HepG2 (cell line): ENCODE measurements around the gene PLK3. TPM values are rescaled to one million over a fixed set of nuclear protein-coding genes. Genes with fewer than 3 reads are reported as not detected.

Source experiments
- ATF5 ChIP-seq: sonication (generic); formaldehyde crosslinking; IDR thresholded peaks from 2 replicates; pipeline ENCODE4 v1.4.0; 2020; ENCODE audit warnings: mild to moderate bottlenecking, low read depth, missing genetic modification reagents
- EED ChIP-seq: sonication (generic); formaldehyde crosslinking; IDR thresholded peaks from 2 replicates; pipeline ENCODE4 v1.5.0; 2020; ENCODE audit warnings: mild to moderate bottlenecking, missing genetic modification reagents
- FOSL1 ChIP-seq: sonication (generic); formaldehyde crosslinking; IDR thresholded peaks from 2 replicates; pipeline ENCODE4 v1.9.0; 2021; ENCODE audit warnings: missing genetic modification reagents, borderline replicate concordance
- KLF15 ChIP-seq: sonication (generic); formaldehyde crosslinking; IDR thresholded peaks from 2 replicates; pipeline ENCODE4 v1.8.1; 2023; ENCODE audit warnings: borderline replicate concordance, mild to moderate bottlenecking, inconsistent platforms, missing genetic modification reagents, mixed read lengths
- MNT ChIP-seq: fragments of 450-650 bp; IDR thresholded peaks from 2 replicates; pipeline ENCODE4 v1.6.1; 2016
- NR2F2 ChIP-seq: IDR thresholded peaks from 2 replicates; pipeline ENCODE4 v1.6.1; 2012; ENCODE audit warnings: low read depth, inconsistent platforms, borderline replicate concordance
- NR2F6 ChIP-seq, 2 experiments: IDR thresholded peaks; 2 replicates each; pipeline ENCODE4 v1.6.1; 2016; ENCODE audit warnings: antibody characterized with exemption in 1 of 2, mild to moderate bottlenecking in 1 of 2
- PRPF4 ChIP-seq: fragments of 200-400 bp; formaldehyde crosslinking; IDR thresholded peaks from 2 replicates; pipeline ENCODE4 v1.6.1; 2016; ENCODE audit warnings: low read length, low read depth; ENCODE audit not compliant: poor library complexity, severe bottlenecking
- SALL2 ChIP-seq: sonication (generic); formaldehyde crosslinking; IDR thresholded peaks from 2 replicates; pipeline ENCODE4 v1.8.1; 2023; ENCODE audit warnings: mild to moderate bottlenecking, missing genetic modification reagents, inconsistent platforms
- SRY ChIP-seq: sonication (generic); formaldehyde crosslinking; IDR thresholded peaks from 2 replicates; pipeline ENCODE4 v1.8.0; 2022; ENCODE audit warnings: mild to moderate bottlenecking, missing genetic modification reagents
- TEAD2 ChIP-seq: sonication (generic); formaldehyde crosslinking; IDR thresholded peaks from 2 replicates; pipeline ENCODE4 v1.9.0; 2021; ENCODE audit warnings: missing genetic modification reagents
- ZBTB26 ChIP-seq: IDR thresholded peaks from 2 replicates; pipeline ENCODE4 v1.6.1; 2016; ENCODE audit warnings: missing compliant biosample characterization, missing genetic modification reagents, borderline replicate concordance
- ZBTB38 ChIP-seq: sonication (generic); formaldehyde crosslinking; IDR thresholded peaks from 2 replicates; pipeline ENCODE4 v1.5.1; 2020; ENCODE audit warnings: mild to moderate bottlenecking, missing genetic modification reagents
- ZFP36L1 ChIP-seq: sonication (generic); formaldehyde crosslinking; IDR thresholded peaks from 2 replicates; pipeline ENCODE4 v1.8.0; 2022; ENCODE audit warnings: mild to moderate bottlenecking, missing genetic modification reagents, moderate library complexity
- ZNF446 ChIP-seq: sonication (generic); formaldehyde crosslinking; IDR thresholded peaks from 2 replicates; pipeline ENCODE4 v1.5.0; 2020; ENCODE audit warnings: mild to moderate bottlenecking, missing genetic modification reagents
- ZNF7 ChIP-seq: IDR thresholded peaks from 2 replicates; pipeline ENCODE4 v1.6.1; 2016; ENCODE audit warnings: missing biosample characterization, missing genetic modification reagents
- ZNF740 ChIP-seq: sonication (generic); formaldehyde crosslinking; IDR thresholded peaks from 2 replicates; pipeline ENCODE4 v1.4.0; 2020; ENCODE audit warnings: missing genetic modification reagents
- ZNF75D ChIP-seq: sonication (generic); formaldehyde crosslinking; IDR thresholded peaks from 2 replicates; pipeline ENCODE4 v1.8.1; 2023; ENCODE audit warnings: missing genetic modification reagents, mild to moderate bottlenecking, borderline replicate concordance
- ZSCAN25 ChIP-seq: sonication (generic); formaldehyde crosslinking; IDR thresholded peaks from 2 replicates; pipeline ENCODE4 v1.8.0; 2022; ENCODE audit warnings: mild to moderate bottlenecking, missing genetic modification reagents
- polyA plus RNA-seq, 8 experiments: library from polyadenylated mRNA; depleted of rRNA in 3 of 8; stranded (reverse) in 7 of 8; unstranded in 1 of 8; fragments of >200 nt; fragmentation: Illumina TruSeq in 4 of 8; extraction: Trizol in 4 of 8; gene quantifications; 2 replicates each; pipeline versions ENCODE4 v1.2.1 to v1.2.3, GENCODE V29; 2011 to 2016; ENCODE audit warnings: low read depth in 4 of 8, missing spikeins in 1 of 8, mixed read lengths in 1 of 8; ENCODE audit not compliant: insufficient read depth in 1 of 8
- total RNA-seq, 5 experiments: library from RNA; depleted of rRNA; stranded (reverse); fragments of >200 nt; fragmentation: Illumina TruSeq; extraction: Trizol; gene quantifications; 2 replicates each; pipeline ENCODE4 v1.2.3, GENCODE V29; 2016; ENCODE audit warnings: low read depth in 1 of 5
- TF ChIP-seq, protein P1 (sequence below): sonication (generic); formaldehyde crosslinking; IDR thresholded peaks from 2 replicates; pipeline ENCODE4 v1.8.0; 2022; ENCODE audit warnings: missing genetic modification reagents, mild to moderate bottlenecking, borderline replicate concordance
- TF ChIP-seq, protein P2 (sequence below): sonication (generic); formaldehyde crosslinking; IDR thresholded peaks from 2 replicates; pipeline ENCODE4 v1.8.1; 2022; ENCODE audit warnings: low read depth, mild to moderate bottlenecking, missing genetic modification reagents

Gene PLK3
- total and polyA plus RNA-seq, 2 of the 13 experiments (the other 11 are each of a cell fraction or from before 2014, with no cell fraction given), result 9.8 to 16.9 TPM

DNA sequence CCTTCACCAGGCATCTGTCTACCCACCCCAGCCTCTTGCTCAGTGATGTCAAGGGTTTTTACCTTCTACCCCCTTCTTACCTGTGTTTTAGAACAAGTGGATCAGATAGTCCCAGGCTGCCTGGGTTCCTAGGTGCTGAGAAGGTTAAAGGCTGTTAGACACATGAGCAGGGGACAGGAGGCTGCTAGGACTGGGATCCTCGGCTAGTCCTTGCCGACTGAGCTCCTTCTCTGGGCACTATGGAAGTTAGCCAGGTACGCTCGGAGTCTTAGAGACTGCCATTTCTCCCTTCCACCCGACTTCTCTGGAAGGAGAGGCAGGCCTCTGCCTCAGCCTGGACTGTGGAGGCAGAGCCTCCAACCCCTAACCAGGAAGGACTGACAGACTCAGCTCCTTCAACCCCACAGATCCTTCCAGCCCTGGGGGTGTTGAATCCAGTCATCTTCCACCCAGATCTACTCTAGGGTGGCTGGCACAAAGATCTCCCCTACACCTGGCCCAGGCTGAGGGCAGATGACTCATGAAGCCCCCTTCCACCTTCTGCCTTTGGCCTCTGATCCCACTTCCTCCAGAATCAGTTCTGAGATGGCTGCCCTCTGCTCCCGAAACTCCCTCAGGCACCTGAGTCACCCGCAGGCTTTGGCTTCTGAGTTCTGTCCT lies 6.7 kb downstream of the PLK3 start, which contains the start of gene DYNLT4 (continued):
- TF ChIP-seq, protein P1, sequence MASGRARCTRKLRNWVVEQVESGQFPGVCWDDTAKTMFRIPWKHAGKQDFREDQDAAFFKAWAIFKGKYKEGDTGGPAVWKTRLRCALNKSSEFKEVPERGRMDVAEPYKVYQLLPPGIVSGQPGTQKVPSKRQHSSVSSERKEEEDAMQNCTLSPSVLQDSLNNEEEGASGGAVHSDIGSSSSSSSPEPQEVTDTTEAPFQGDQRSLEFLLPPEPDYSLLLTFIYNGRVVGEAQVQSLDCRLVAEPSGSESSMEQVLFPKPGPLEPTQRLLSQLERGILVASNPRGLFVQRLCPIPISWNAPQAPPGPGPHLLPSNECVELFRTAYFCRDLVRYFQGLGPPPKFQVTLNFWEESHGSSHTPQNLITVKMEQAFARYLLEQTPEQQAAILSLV, result 0 out of 2 replicates have a peak, but pooled peaks have one; percentile 11
- TF ChIP-seq KLF15, result no peak
- TF ChIP-seq ZFP36L1 (CRISPR knock-in tag), result peak; percentile 64; the same call in 1 of the 2 replicates
- TF ChIP-seq PRPF4, result no peak
- no peak for TF ChIP-seq TEAD2
- TF ChIP-seq MNT, result no peak
- peak; percentile 26; the same call in 1 of the 2 replicates for TF ChIP-seq EED (CRISPR knock-in tag)
- peak; percentile 36; the same call in 1 of the 2 replicates for TF ChIP-seq ZBTB38 (CRISPR knock-in tag)
- no peak for TF ChIP-seq ATF5
- 0 out of 2 replicates have a peak, but pooled peaks have one; percentile 46 for TF ChIP-seq SRY (CRISPR knock-in tag)
- 0 out of 2 replicates have a peak, but pooled peaks have one; percentile 17 for TF ChIP-seq SALL2 (CRISPR knock-in tag)
- TF ChIP-seq NR2F6 (IDR thresholded peaks at IDR 0.05), result no peak
- no peak for TF ChIP-seq NR2F6 (CRISPR knock-in tag; IDR thresholded peaks at IDR 0.05)
- no peak for TF ChIP-seq ZNF446 (CRISPR knock-in tag)
- TF ChIP-seq ZNF7 (CRISPR knock-in tag), result no peak
- TF ChIP-seq ZNF75D, result no peak
- no peak for TF ChIP-seq ZSCAN25 (CRISPR knock-in tag)
- TF ChIP-seq FOSL1 (CRISPR knock-in tag), result peak; percentile 55; the same call in 1 of the 2 replicates
- TF ChIP-seq, protein P2, sequence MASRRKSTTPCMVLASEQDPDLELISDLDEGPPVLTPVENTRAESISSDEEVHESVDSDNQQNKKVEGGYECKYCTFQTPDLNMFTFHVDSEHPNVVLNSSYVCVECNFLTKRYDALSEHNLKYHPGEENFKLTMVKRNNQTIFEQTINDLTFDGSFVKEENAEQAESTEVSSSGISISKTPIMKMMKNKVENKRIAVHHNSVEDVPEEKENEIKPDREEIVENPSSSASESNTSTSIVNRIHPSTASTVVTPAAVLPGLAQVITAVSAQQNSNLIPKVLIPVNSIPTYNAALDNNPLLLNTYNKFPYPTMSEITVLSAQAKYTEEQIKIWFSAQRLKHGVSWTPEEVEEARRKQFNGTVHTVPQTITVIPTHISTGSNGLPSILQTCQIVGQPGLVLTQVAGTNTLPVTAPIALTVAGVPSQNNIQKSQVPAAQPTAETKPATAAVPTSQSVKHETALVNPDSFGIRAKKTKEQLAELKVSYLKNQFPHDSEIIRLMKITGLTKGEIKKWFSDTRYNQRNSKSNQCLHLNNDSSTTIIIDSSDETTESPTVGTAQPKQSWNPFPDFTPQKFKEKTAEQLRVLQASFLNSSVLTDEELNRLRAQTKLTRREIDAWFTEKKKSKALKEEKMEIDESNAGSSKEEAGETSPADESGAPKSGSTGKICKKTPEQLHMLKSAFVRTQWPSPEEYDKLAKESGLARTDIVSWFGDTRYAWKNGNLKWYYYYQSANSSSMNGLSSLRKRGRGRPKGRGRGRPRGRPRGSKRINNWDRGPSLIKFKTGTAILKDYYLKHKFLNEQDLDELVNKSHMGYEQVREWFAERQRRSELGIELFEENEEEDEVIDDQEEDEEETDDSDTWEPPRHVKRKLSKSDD (CRISPR knock-in tag), result peak; percentile 74; the same call in 1 of the 2 replicates
- 0 out of 2 replicates have a peak, but pooled peaks have one; percentile 34 for TF ChIP-seq ZBTB26 (CRISPR knock-in tag)
- TF ChIP-seq ZNF740, result no peak
- peak; percentile 35; the same call in 1 of the 2 replicates for TF ChIP-seq NR2F2
